K562 (cell line): ENCODE measurements around the gene MED16. TPM values are rescaled to one million over a fixed set of nuclear protein-coding genes. Genes with fewer than 3 reads are reported as not detected.

Experiments used
- CHD4 ChIP-seq: fragments of 200-600 bp; sonication (generic); IDR thresholded peaks from 3 replicates; pipeline ENCODE4 v1.6.1; 2012; ENCODE audit warnings: low read depth, mild to moderate bottlenecking, mixed read lengths, low read length, inconsistent platforms; ENCODE audit not compliant: insufficient read depth, insufficient replicate concordance, poor library complexity, severe bottlenecking
- ELF2 ChIP-seq: fragments of 250-450 bp; sonication (Bioruptor Pico); IDR thresholded peaks from 2 replicates; pipeline ENCODE4 v1.5.0; 2021; ENCODE audit warnings: mild to moderate bottlenecking
- ERF ChIP-seq: fragments of 450-650 bp; formaldehyde crosslinking; IDR thresholded peaks from 2 replicates; pipeline ENCODE4 v1.4.0; 2020; ENCODE audit warnings: mild to moderate bottlenecking, mixed read lengths
- ESRRA ChIP-seq: fragments of 450-650 bp; IDR thresholded peaks from 2 replicates; pipeline ENCODE4 v1.6.1; 2014; ENCODE audit warnings: low read depth, mild to moderate bottlenecking, moderate library complexity, borderline replicate concordance
- KLF13 ChIP-seq: fragments of 450-650 bp; IDR thresholded peaks from 2 replicates; pipeline ENCODE4 v1.6.1; 2016; ENCODE audit warnings: missing genetic modification characterization, low read depth, mild to moderate bottlenecking, missing compliant biosample characterization, moderate library complexity, borderline replicate concordance
- MCM7 ChIP-seq, 2 experiments: fragments of 450-650 bp; IDR thresholded peaks; 2 replicates each; pipeline ENCODE4 v1.6.1; 2016 to 2018
- POU5F1 ChIP-seq: fragments of 150-350 bp; IDR thresholded peaks from 2 replicates; pipeline ENCODE4 v1.6.1; 2014; ENCODE audit warnings: borderline replicate concordance, low read length, low read depth, mild to moderate bottlenecking; ENCODE audit not compliant: partially characterized antibody
- RBM14 ChIP-seq: fragments of 200-400 bp; formaldehyde crosslinking; IDR thresholded peaks from 2 replicates; pipeline ENCODE4 v1.6.1; 2018; ENCODE audit warnings: low read depth, mild to moderate bottlenecking, low read length, moderate library complexity, borderline replicate concordance; ENCODE audit not compliant: insufficient read depth
- RBM25 ChIP-seq: fragments of 200-400 bp; formaldehyde crosslinking; IDR thresholded peaks from 2 replicates; pipeline ENCODE4 v1.6.1; 2018; ENCODE audit warnings: low read length, low read depth, moderate library complexity; ENCODE audit not compliant: severe bottlenecking
- RCOR1 ChIP-seq, 2 experiments: IDR thresholded peaks; 2 replicates each; pipeline ENCODE4 v1.6.1; 2012; ENCODE audit warnings: low read depth in 2 of 2, low read length in 2 of 2, borderline replicate concordance in 1 of 2, improper control_type of control experiment in 1 of 2
- SOX6 ChIP-seq: fragments of 450-650 bp; IDR thresholded peaks from 2 replicates; pipeline ENCODE4 v1.6.1; 2014; ENCODE audit warnings: mild to moderate bottlenecking
- SRF ChIP-seq, 2 experiments: fragments of 250-450, 450-650 bp in 1 of 2; sonication (Bioruptor Pico) in 1 of 2; sonication (generic) in 1 of 2; formaldehyde crosslinking; IDR thresholded peaks; 2 replicates each; pipeline versions ENCODE4 v1.5.0 to v1.5.1; 2020 to 2022; ENCODE audit warnings: mild to moderate bottlenecking in 1 of 2, missing genetic modification reagents in 1 of 2
- THRAP3 ChIP-seq: fragments of 450-650 bp; IDR thresholded peaks from 2 replicates; pipeline ENCODE4 v1.6.1; 2016; ENCODE audit warnings: mild to moderate bottlenecking, inconsistent platforms, borderline replicate concordance
- ZBTB7A ChIP-seq: IDR thresholded peaks from 2 replicates; pipeline ENCODE4 v1.6.1; 2011; ENCODE audit warnings: low read depth, mild to moderate bottlenecking, low read length, moderate library complexity, borderline replicate concordance; ENCODE audit not compliant: control insufficient read depth
- polyA plus RNA-seq, 8 experiments: library from polyadenylated mRNA; depleted of rRNA in 4 of 8; stranded (reverse) in 5 of 8; unstranded in 3 of 8; fragments of >200 nt; fragmentation: Nextera tagmentation in 2 of 8; fragmentation: Illumina TruSeq in 1 of 8; extraction: Ambion mirVana in 2 of 8; extraction: Trizol in 1 of 8; gene quantifications; 2 replicates each; pipeline versions ENCODE4 v1.2.1 to v1.2.3, GENCODE V29; 2011 to 2014; ENCODE audit warnings: inconsistent platforms in 1 of 8, missing spikeins in 1 of 8
- total RNA-seq, 7 experiments: library from RNA; depleted of rRNA in 6 of 7; stranded (reverse); fragments of >200 nt in 6 of 7; fragmentation: Illumina TruSeq in 2 of 7; extraction: Trizol in 2 of 7; gene quantifications; 2 replicates each; pipeline versions ENCODE4 v1.2.1 to v1.2.3, GENCODE V29; 2011 to 2021; ENCODE audit warnings: low replicate concordance in 1 of 7
- TF ChIP-seq, protein P1 (sequence below), 3 experiments: fragments of 200-800 bp in 1 of 3; sonication (Bioruptor generic) in 1 of 3; sonication (generic) in 1 of 3; formaldehyde crosslinking in 1 of 3; IDR thresholded peaks; 2 replicates each; pipeline versions ENCODE4 v1.6.1 to v1.8.0; 2016 to 2022; ENCODE audit warnings: mild to moderate bottlenecking in 2 of 3, missing compliant biosample characterization in 2 of 3, missing genetic modification characterization in 2 of 3, missing genetic modification reagents in 1 of 3
- TF ChIP-seq, protein P2 (sequence below): fragments of 250-450 bp; sonication (Bioruptor Pico); IDR thresholded peaks from 2 replicates; pipeline ENCODE4 v1.8.0; 2021; ENCODE audit warnings: moderate library complexity, mild to moderate bottlenecking, inconsistent platforms
- TF ChIP-seq, protein P3 (sequence below): fragments of 450-650 bp; IDR thresholded peaks from 2 replicates; pipeline ENCODE4 v1.6.1; 2016; ENCODE audit warnings: borderline replicate concordance
- TF ChIP-seq, protein P4 (sequence below): fragments of 450-650 bp; formaldehyde crosslinking; IDR thresholded peaks from 2 replicates; pipeline ENCODE4 v1.4.0; 2020; ENCODE audit warnings: mild to moderate bottlenecking, moderate library complexity
- TF ChIP-seq, protein P5 (sequence below): sonication (generic); formaldehyde crosslinking; IDR thresholded peaks from 2 replicates; pipeline ENCODE4 v1.8.0; 2022; ENCODE audit warnings: missing genetic modification reagents, mild to moderate bottlenecking, moderate library complexity, borderline replicate concordance

MED16 gene
- total and polyA plus RNA-seq, 9 of the 15 experiments (the other 6 are each of a cell fraction or from before 2014, with no cell fraction given): 0.89 to 59.9 (median 8.6) TPM

DNA sequence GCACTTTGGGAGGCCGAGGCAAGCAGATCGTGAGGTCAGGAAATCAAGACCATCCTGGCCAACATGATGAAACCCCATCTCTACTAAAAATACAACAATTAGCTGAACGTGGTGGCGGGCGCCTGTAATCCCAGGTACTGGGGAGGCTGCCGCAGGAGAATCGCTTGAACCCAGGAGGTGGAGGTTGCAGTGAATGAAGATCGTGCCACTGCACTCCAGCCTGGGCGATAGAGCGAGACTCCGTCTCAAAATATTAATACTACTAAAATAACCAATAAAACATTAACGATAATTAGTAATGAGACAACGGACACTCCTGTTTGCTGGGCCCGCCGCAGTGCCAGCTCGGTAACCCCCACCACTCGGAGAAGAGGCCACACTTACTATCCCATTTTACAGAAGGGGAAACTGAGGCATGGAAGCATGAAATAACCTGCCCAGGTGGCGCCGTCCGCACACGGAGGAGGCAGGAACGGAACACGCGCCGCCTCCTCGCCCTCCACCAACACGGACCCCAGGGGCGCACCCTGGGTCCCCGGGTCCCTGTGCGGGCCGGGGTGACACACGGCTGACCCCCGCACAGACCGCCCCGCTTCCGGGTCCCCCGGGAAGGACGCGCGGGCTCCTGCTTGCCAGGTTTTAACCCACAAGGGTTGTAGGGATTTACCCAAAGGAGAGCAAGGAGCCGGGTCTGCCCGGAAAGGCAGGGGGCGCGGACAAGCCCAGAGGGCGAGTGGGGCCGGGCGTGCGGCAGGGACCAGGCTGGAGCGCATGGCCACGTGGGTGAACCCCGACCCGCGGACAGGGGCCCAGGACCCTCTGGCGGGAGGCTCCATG is 18.4 kb upstream of the MED16 start (continued):
- 0 out of 2 replicates have a peak, but pooled peaks have one; percentile 38 for TF ChIP-seq ERF (CRISPR knock-in tag)
- TF ChIP-seq, protein P1, sequence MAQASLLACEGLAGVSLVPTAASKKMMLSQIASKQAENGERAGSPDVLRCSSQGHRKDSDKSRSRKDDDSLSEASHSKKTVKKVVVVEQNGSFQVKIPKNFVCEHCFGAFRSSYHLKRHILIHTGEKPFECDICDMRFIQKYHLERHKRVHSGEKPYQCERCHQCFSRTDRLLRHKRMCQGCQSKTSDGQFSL (CRISPR knock-in tag; IDR thresholded peaks at IDR 0.05): peak; percentile 89
- TF ChIP-seq, protein P1 (tag; IDR thresholded peaks at IDR 0.05): no peak
- TF ChIP-seq MCM7 (IDR thresholded peaks at IDR 0.05): no peak
- TF ChIP-seq, protein P2, sequence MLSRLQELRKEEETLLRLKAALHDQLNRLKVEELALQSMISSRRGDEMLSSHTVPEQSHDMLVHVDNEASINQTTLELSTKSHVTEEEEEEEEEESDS (CRISPR knock-in tag): no peak
- TF ChIP-seq, protein P3, sequence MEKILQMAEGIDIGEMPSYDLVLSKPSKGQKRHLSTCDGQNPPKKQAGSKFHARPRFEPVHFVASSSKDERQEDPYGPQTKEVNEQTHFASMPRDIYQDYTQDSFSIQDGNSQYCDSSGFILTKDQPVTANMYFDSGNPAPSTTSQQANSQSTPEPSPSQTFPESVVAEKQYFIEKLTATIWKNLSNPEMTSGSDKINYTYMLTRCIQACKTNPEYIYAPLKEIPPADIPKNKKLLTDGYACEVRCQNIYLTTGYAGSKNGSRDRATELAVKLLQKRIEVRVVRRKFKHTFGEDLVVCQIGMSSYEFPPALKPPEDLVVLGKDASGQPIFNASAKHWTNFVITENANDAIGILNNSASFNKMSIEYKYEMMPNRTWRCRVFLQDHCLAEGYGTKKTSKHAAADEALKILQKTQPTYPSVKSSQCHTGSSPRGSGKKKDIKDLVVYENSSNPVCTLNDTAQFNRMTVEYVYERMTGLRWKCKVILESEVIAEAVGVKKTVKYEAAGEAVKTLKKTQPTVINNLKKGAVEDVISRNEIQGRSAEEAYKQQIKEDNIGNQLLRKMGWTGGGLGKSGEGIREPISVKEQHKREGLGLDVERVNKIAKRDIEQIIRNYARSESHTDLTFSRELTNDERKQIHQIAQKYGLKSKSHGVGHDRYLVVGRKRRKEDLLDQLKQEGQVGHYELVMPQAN: peak; percentile 50; the same call in 1 of the 2 replicates
- peak; percentile 64 for TF ChIP-seq RBM25
- TF ChIP-seq ESRRA: 0 out of 2 replicates have a peak, but pooled peaks have one; percentile 19
- TF ChIP-seq POU5F1: no peak
- TF ChIP-seq, protein P4, sequence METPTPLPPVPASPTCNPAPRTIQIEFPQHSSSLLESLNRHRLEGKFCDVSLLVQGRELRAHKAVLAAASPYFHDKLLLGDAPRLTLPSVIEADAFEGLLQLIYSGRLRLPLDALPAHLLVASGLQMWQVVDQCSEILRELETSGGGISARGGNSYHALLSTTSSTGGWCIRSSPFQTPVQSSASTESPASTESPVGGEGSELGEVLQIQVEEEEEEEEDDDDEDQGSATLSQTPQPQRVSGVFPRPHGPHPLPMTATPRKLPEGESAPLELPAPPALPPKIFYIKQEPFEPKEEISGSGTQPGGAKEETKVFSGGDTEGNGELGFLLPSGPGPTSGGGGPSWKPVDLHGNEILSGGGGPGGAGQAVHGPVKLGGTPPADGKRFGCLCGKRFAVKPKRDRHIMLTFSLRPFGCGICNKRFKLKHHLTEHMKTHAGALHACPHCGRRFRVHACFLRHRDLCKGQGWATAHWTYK: peak; percentile 57; the same call in 1 of the 2 replicates
- no peak for TF ChIP-seq SRF (CRISPR knock-in tag; IDR thresholded peaks at IDR 0.05)
- peak; percentile 51; the same call in 1 of the 2 replicates for TF ChIP-seq RBM14
- peak in 1 of 2 experiments; percentile 67; a peak in 2 of 4 replicates for TF ChIP-seq RCOR1 (IDR thresholded peaks at IDR 0.05; ENCODE audit: borderline replicate concordance in 1 of 2, low read depth in 2 of 2, low read length in 2 of 2)
- TF ChIP-seq, protein P5, sequence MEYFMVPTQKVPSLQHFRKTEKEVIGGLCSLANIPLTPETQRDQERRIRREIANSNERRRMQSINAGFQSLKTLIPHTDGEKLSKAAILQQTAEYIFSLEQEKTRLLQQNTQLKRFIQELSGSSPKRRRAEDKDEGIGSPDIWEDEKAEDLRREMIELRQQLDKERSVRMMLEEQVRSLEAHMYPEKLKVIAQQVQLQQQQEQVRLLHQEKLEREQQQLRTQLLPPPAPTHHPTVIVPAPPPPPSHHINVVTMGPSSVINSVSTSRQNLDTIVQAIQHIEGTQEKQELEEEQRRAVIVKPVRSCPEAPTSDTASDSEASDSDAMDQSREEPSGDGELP (CRISPR knock-in tag): peak; percentile 54
- TF ChIP-seq KLF13 (tag): no peak
- peak; percentile 69 for TF ChIP-seq THRAP3
- TF ChIP-seq SOX6: no peak
- TF ChIP-seq CHD4: peak; percentile 61
- TF ChIP-seq ELF2 (CRISPR knock-in tag): no peak
- peak; percentile 72; the same call in 1 of the 2 replicates for TF ChIP-seq ZBTB7A
